ENCODE results near the gene VPS26B. TPM values are rescaled to one million over a fixed set of nuclear protein-coding genes. Genes with fewer than 3 reads are reported as not detected.

Gene VPS26B
- total and polyA plus RNA-seq, 3 experiments from 2014 or later, result 36.6 to 73.5 (median 36.7) TPM

GRCh38 chr11:134244593-134244992 is 20.1 kb downstream of the VPS26B start:
- H3K9me3 Mint-ChIP-seq, result no peaks in the 10 kb centered on the region
- Histone ChIP-seq H3K27ac (ENCODE audit: low read depth, low read length) (no peak overlapping the region), H3K36me3 (ENCODE audit: insufficient read depth, low read length) (peaks cover 39% of the 10 kb centered on the region), H3K4me1 (ENCODE audit: insufficient read depth, low read length) (no peaks in the 10 kb centered on the region), H3K4me3 (ENCODE audit: low read length) (no peak overlapping the region), H3K27me3 (ENCODE audit: insufficient read depth, low read length, poor library complexity, severe bottlenecking) (no peaks in the 10 kb centered on the region), H3K9me3 (ENCODE audit: low read length) (no peaks in the 10 kb centered on the region)
- peaks cover 0 to 94% (median 24%) of the 10 kb centered on the region in 3 donors for H3K36me3 Mint-ChIP-seq
- H3K27me3 Mint-ChIP-seq, result no peaks in the 10 kb centered on the region
- ChIA-PET POLR2A (interaction anchor here (1.9 kb wide), 1 partner anchor 20 kb away, joined by 6 read pairs; the partner anchor contains the start of genes NCAPD3 and VPS26B), CTCF (interaction anchor here (0.9 to 4.1 kb wide), 7 partner anchors 10 to 39 kb away, joined by 3 to 24 read pairs (median 5); partner anchors contain the start of genes NCAPD3 and VPS26B)
- peaks cover 0 to 4% (median 0%) of the 10 kb centered on the region in 3 donors for H3K4me1 Mint-ChIP-seq
- no peak overlapping the region for H3K4me3 Mint-ChIP-seq
- peak in 2 of 5 donors; percentile 22 to 29 for DNase-seq
- peak overlapping the region in 3 of 8 donors; percentile 51 to 73 (median 66) for H3K27ac Mint-ChIP-seq

DNA sequence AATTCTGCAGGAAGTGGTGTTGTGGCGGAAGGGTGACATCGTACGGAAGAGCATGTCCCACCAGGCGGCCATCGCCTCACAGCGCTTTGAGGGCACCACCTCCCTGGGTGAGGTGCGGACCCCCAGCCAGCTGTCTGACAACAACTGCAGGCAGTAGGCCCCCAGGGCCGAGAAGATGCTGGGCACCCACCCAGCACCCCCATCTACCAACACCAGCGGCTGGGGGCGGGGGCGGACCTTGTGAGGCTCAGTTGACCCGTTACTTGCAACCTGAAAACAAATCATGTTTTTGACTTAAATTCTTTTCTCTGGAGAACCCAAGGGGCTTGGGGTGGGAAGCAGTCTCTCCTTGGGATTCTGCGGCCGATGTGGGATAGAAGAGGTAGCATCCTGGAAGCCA is 21.0 kb downstream of the VPS26B start:
- peaks cover 0 to 4% (median 0%) of the 10 kb centered on the region in 3 donors for H3K4me1 Mint-ChIP-seq
- no peak for DNase-seq
- peaks cover 31% of the 10 kb centered on the region for H3K36me3 ChIP-seq (ENCODE audit: insufficient read depth, low read length)
- peaks cover 0 to 93% (median 24%) of the 10 kb centered on the region in 3 donors for H3K36me3 Mint-ChIP-seq
- H3K27me3 ChIP-seq (ENCODE audit: insufficient read depth, low read length, poor library complexity, severe bottlenecking), result no peaks in the 10 kb centered on the region
- H3K27me3 Mint-ChIP-seq, result no peaks in the 10 kb centered on the region
- no peaks in the 10 kb centered on the region for H3K9me3 ChIP-seq (ENCODE audit: low read length)
- no peak overlapping the region for H3K27ac ChIP-seq (ENCODE audit: low read depth, low read length)
- CTCF ChIA-PET, result interaction anchor here (2.5 to 4.1 kb wide), 3 partner anchors 11 to 38 kb away, joined by 11 to 24 read pairs (median 19); partner anchors contain the start of genes NCAPD3 and VPS26B
- H3K27ac Mint-ChIP-seq, result no peak overlapping the region
- no peak overlapping the region for H3K4me3 Mint-ChIP-seq
- POLR2A ChIA-PET, result interaction anchor here (1.9 kb wide), 1 partner anchor 21 kb away, joined by 6 read pairs; the partner anchor contains the start of genes NCAPD3 and VPS26B
- H3K4me1 ChIP-seq (ENCODE audit: insufficient read depth, low read length), result no peaks in the 10 kb centered on the region
- H3K4me3 ChIP-seq (ENCODE audit: low read length), result no peak overlapping the region
- no peaks in the 10 kb centered on the region for H3K9me3 Mint-ChIP-seq

- no peaks in the 10 kb centered on the region for H3K27me3 Mint-ChIP-seq
- peaks cover 0 to 96% (median 24%) of the 10 kb centered on the region in 3 donors for H3K36me3 Mint-ChIP-seq
- no peaks in the 10 kb centered on the region for H3K9me3 Mint-ChIP-seq
- H3K4me3 Mint-ChIP-seq, result no peak overlapping the region
- Histone ChIP-seq H3K27ac (ENCODE audit: low read depth, low read length) (no peak overlapping the region), H3K4me3 (ENCODE audit: low read length) (no peak overlapping the region), H3K36me3 (ENCODE audit: insufficient read depth, low read length) (peaks cover 34% of the 10 kb centered on the region), H3K4me1 (ENCODE audit: insufficient read depth, low read length) (no peaks in the 10 kb centered on the region), H3K27me3 (ENCODE audit: insufficient read depth, low read length, poor library complexity, severe bottlenecking) (no peaks in the 10 kb centered on the region), H3K9me3 (ENCODE audit: low read length) (no peaks in the 10 kb centered on the region)
- H3K27ac Mint-ChIP-seq, result peak overlapping the region in 1 of 8 donors; percentile 17
- CTCF ChIA-PET, result interaction anchor here (4.1 kb wide), 1 partner anchor 38 kb away, joined by 19 read pairs; no protein-coding TSS in a partner anchor
- peaks cover 0 to 5% (median 2%) of the 10 kb centered on the region in 3 donors for H3K4me1 Mint-ChIP-seq
- POLR2A ChIA-PET, result no interaction called here
- no peak for DNase-seq
Measured at GRCh38 chr11:134246100-134246499, 21.6 kb downstream of the VPS26B start.

- Mint-ChIP-seq H3K4me3 (peak overlapping the region in 1 of 7 donors; percentile 13), H3K9me3 (no peaks in the 10 kb centered on the region), H3K27ac (peak overlapping the region in 3 of 8 donors; percentile 3 to 51 (median 38)), H3K36me3 (peaks cover 0 to 95% (median 24%) of the 10 kb centered on the region in 3 donors), H3K27me3 (no peaks in the 10 kb centered on the region), H3K4me1 (peaks cover 4 to 11% (median 8%) of the 10 kb centered on the region in 3 donors)
- Histone ChIP-seq H3K27ac (ENCODE audit: low read depth, low read length) (no peak overlapping the region), H3K4me1 (ENCODE audit: insufficient read depth, low read length) (peaks cover 4% of the 10 kb centered on the region), H3K4me3 (ENCODE audit: low read length) (no peak overlapping the region), H3K27me3 (ENCODE audit: insufficient read depth, low read length, poor library complexity, severe bottlenecking) (no peaks in the 10 kb centered on the region), H3K9me3 (ENCODE audit: low read length) (no peaks in the 10 kb centered on the region), H3K36me3 (ENCODE audit: insufficient read depth, low read length) (peaks cover 33% of the 10 kb centered on the region)
- ChIA-PET POLR2A (no interaction called here), CTCF (interaction anchor here (1.0 kb wide), 1 partner anchor 25 kb away, joined by 3 read pairs; no protein-coding TSS in a partner anchor)
- DNase-seq, result no peak
Measured at GRCh38 chr11:134246678-134247077, 22.2 kb downstream of the VPS26B start.

DNA sequence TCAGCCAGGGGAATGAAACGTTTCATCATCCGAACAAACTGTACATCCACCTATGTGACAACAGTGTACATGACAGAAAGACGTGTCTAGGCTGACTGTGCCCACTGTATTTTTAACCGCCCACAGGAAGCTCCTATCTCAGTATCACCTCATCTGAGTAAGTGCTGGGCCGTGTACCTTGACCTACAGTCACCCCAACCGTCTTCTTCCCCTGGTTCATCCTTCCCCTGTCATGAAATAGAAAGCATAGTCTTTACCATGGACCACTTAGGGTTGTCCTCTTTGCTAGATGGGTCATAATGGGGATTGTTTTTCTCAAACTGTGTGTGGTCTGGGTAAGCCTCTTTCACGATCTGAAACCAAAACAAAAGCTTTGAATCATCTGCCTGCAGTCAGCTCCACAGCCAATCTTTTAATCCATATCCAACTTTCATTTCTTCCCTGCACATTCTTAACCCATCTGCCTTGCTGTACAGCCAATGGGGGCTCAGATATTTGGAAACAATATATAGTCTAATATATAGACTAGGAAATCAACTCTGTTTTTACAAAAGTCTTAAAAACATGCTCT is 24.5 kb downstream of the VPS26B start:
- CTCF ChIA-PET, result interaction anchor here (1.0 kb wide), 2 partner anchors 27 to 42 kb away, joined by 3 read pairs; no protein-coding TSS in a partner anchor
- no peak overlapping the region for H3K4me3 ChIP-seq (ENCODE audit: low read length)
- peaks cover 33% of the 10 kb centered on the region for H3K36me3 ChIP-seq (ENCODE audit: insufficient read depth, low read length)
- H3K4me1 Mint-ChIP-seq, result peaks cover 20 to 27% (median 25%) of the 10 kb centered on the region in 3 donors
- DNase-seq, result no peak
- H3K36me3 Mint-ChIP-seq, result peaks cover 0 to 82% (median 18%) of the 10 kb centered on the region in 3 donors
- no peaks in the 10 kb centered on the region for H3K9me3 Mint-ChIP-seq
- H3K9me3 ChIP-seq (ENCODE audit: low read length), result no peaks in the 10 kb centered on the region
- H3K27ac ChIP-seq (ENCODE audit: low read depth, low read length), result no peak overlapping the region
- peak overlapping the region in 7 of 8 donors; percentile 14 to 82 (median 64) for H3K27ac Mint-ChIP-seq
- peaks cover 17% of the 10 kb centered on the region for H3K4me1 ChIP-seq (ENCODE audit: insufficient read depth, low read length)
- POLR2A ChIA-PET, result interaction anchor here (2.7 kb wide), 1 partner anchor 24 kb away, joined by 11 read pairs; the partner anchor contains the start of genes NCAPD3 and VPS26B
- no peak overlapping the region for H3K4me3 Mint-ChIP-seq
- no peaks in the 10 kb centered on the region for H3K27me3 Mint-ChIP-seq
- no peaks in the 10 kb centered on the region for H3K27me3 ChIP-seq (ENCODE audit: insufficient read depth, low read length, poor library complexity, severe bottlenecking)

DNA sequence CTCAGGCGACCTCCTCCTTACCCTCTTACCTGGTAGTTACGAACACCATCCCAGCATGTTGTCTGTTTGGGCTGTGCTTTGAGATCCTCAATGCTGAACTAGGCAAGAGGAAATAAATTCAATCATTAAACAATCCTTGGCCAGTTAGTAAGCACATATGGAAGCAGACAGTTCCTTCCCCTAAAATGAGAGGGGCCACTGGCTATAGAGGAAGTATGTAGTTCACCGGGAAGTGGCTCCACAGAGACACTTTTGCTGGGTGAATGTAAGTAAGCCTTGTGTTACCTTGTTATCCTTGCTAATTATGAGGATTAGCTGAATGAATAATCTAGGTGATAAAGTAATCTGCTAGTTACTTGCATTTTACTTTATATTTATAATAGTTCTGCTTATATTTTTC is 25.8 kb downstream of the VPS26B start:
- POLR2A ChIA-PET, result interaction anchor here (2.7 kb wide), 1 partner anchor 25 kb away, joined by 11 read pairs; the partner anchor contains the start of genes NCAPD3 and VPS26B
- H3K36me3 ChIP-seq (ENCODE audit: insufficient read depth, low read length), result peaks cover 33% of the 10 kb centered on the region
- H3K27ac Mint-ChIP-seq, result peak overlapping the region in 2 of 8 donors; percentile 50 to 52

DNA sequence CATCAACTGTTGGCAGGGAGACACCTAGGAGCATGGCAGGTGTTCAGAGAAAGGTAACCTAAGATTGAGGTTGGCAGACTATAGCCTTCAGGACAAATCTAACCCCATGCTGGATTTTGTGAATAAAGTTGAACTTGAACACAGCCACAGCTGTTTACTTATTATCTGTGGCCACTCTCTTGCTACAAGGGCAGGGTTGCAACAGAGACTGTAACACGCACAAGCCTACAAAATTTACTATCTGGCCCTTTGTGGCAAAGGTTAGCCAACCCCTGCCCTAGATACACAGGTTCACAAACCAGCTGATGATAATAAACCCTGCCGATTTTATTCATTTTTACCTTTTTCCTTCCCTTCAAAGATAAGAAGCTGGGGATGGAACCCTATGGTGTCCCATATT is 26.2 kb downstream of the VPS26B start:
- Mint-ChIP-seq H3K27me3 (no peaks in the 10 kb centered on the region), H3K4me3 (no peak overlapping the region), H3K9me3 (no peaks in the 10 kb centered on the region), H3K27ac (peak overlapping the region in 3 of 8 donors; percentile 27 to 80 (median 40)), H3K4me1 (peaks cover 30 to 43% (median 39%) of the 10 kb centered on the region in 3 donors), H3K36me3 (peaks cover 0 to 66% (median 12%) of the 10 kb centered on the region in 3 donors)
- Histone ChIP-seq H3K4me3 (ENCODE audit: low read length) (no peak overlapping the region), H3K27ac (ENCODE audit: low read depth, low read length) (no peak overlapping the region), H3K9me3 (ENCODE audit: low read length) (no peaks in the 10 kb centered on the region), H3K4me1 (ENCODE audit: insufficient read depth, low read length) (peaks cover 25% of the 10 kb centered on the region), H3K27me3 (ENCODE audit: insufficient read depth, low read length, poor library complexity, severe bottlenecking) (no peaks in the 10 kb centered on the region), H3K36me3 (ENCODE audit: insufficient read depth, low read length) (peaks cover 33% of the 10 kb centered on the region)
- POLR2A ChIA-PET, result interaction anchor here (2.7 to 4.4 kb wide), 2 partner anchors 26 kb away, joined by 11 to 36 read pairs; partner anchors contain the start of genes NCAPD3 and VPS26B
- CTCF ChIA-PET, result interaction anchor here (1.2 to 1.9 kb wide), 4 partner anchors 11 to 26 kb away, joined by 3 to 10 read pairs (median 7); partner anchors contain the start of genes GLB1L3, NCAPD3 and VPS26B
- DNase-seq, result no peak

More for the DNA sequence above, 25.8 kb downstream of the VPS26B start:
- Mint-ChIP-seq H3K36me3 (peaks cover 0 to 71% (median 12%) of the 10 kb centered on the region in 3 donors), H3K4me1 (peaks cover 28 to 38% (median 36%) of the 10 kb centered on the region in 3 donors), H3K27me3 (no peaks in the 10 kb centered on the region), H3K9me3 (no peaks in the 10 kb centered on the region), H3K4me3 (no peak overlapping the region)
- H3K9me3 ChIP-seq (ENCODE audit: low read length), result no peaks in the 10 kb centered on the region
- peaks cover 25% of the 10 kb centered on the region for H3K4me1 ChIP-seq (ENCODE audit: insufficient read depth, low read length)
- H3K27ac ChIP-seq (ENCODE audit: low read depth, low read length), result no peak overlapping the region
- CTCF ChIA-PET, result interaction anchor here (1.8 kb wide), 1 partner anchor 11 kb away, joined by 5 read pairs; no protein-coding TSS in a partner anchor
- no peak for DNase-seq
- no peak overlapping the region for H3K4me3 ChIP-seq (ENCODE audit: low read length)
- H3K27me3 ChIP-seq (ENCODE audit: insufficient read depth, low read length, poor library complexity, severe bottlenecking), result no peaks in the 10 kb centered on the region

Data from CD8-positive, alpha-beta memory T cell (primary cell).